Measurements from ENCODE around the gene SLC9B2. TPM values are rescaled to one million over a fixed set of nuclear protein-coding genes. Genes with fewer than 3 reads are reported as not detected.

Gene SLC9B2
- 10 to 100 TPM; 14.8 to 17.4 (median 15.6) TPM for total RNA-seq

GRCh38 chr4:103076747-103077347 lies at the start of gene SLC9B2:
Gene SLC9B2 (minus strand): TSS chr4:103076761. CDS start chr4:103067550, 9,211 bp downstream.
- TF ChIP-seq CTCF (IDR thresholded peaks at IDR 0.05; ENCODE audit: low read depth), result no peak

- TF ChIP-seq CTCF (IDR thresholded peaks at IDR 0.05; ENCODE audit: low read depth), result no peak
These were observed 49.6 kb upstream of the SLC9B2 start for GRCh38 chr4:103126126-103126525.

- TF ChIP-seq CTCF (IDR thresholded peaks at IDR 0.05; ENCODE audit: low read depth), result no peak
These were observed 46.6 kb upstream of the SLC9B2 start for GRCh38 chr4:103123114-103123513.

GRCh38 chr4:103118166-103118565 lies 41.6 kb upstream of the SLC9B2 start:
- TF ChIP-seq CTCF (IDR thresholded peaks at IDR 0.05; ENCODE audit: low read depth), result no peak

GRCh38 chr4:103111598-103111997 lies 35.0 kb upstream of the SLC9B2 start:
- TF ChIP-seq CTCF (IDR thresholded peaks at IDR 0.05; ENCODE audit: low read depth), result no peak

GRCh38 chr4:103108542-103108941 lies 32.0 kb upstream of the SLC9B2 start:
- TF ChIP-seq CTCF (IDR thresholded peaks at IDR 0.05; ENCODE audit: low read depth), result no peak

GRCh38 chr4:103105558-103106356 lies 29.2 kb upstream of the SLC9B2 start:
- TF ChIP-seq CTCF (IDR thresholded peaks at IDR 0.05; ENCODE audit: low read depth), result no peak
